GM21515 (cell line): ENCODE results near the gene NACC2.
"Not testable (repeated sequence)": the region's sequence is repeated elsewhere in the genome, so short reads cannot be mapped to it uniquely, and the experiment has no call there.

ENCODE experiments used
- ATAC-seq: cut with Tn5 transposase; IDR thresholded peaks from one replicate; pipeline ENCODE4 v1.9.1; 2021; ENCODE audit not compliant: unreplicated experiment

Gene NACC2

GRCh38 chr9:136048560-136049411 lies 46.3 kb downstream of the NACC2 start:
- no peak for ATAC-seq

GRCh38 chr9:136047775-136048559 lies 47.1 kb downstream of the NACC2 start:
- no peak for ATAC-seq

GRCh38 chr9:136047076-136047774 lies 47.9 kb downstream of the NACC2 start:
- no peak for ATAC-seq

- no peak for ATAC-seq
Observed at GRCh38 chr9:136046554-136046920, 48.6 kb downstream of the NACC2 start.

GRCh38 chr9:136045595-136046553 lies 49.2 kb downstream of the NACC2 start:
- no peak for ATAC-seq

GRCh38 chr9:136044971-136045594 lies 50.0 kb downstream of the NACC2 start:
- ATAC-seq: no peak

- no peak for ATAC-seq
Observed at GRCh38 chr9:136044207-136044970, 50.7 kb downstream of the NACC2 start.

GRCh38 chr9:136043441-136043991 lies 51.6 kb downstream of the NACC2 start:
- ATAC-seq: no peak

GRCh38 chr9:136042541-136042940 lies 52.5 kb downstream of the NACC2 start:
- ATAC-seq: no peak

- ATAC-seq: not testable (repeated sequence)
Observed at GRCh38 chr9:136040848-136041247, 54.2 kb downstream of the NACC2 start.

GRCh38 chr9:136039488-136039887 lies 55.6 kb downstream of the NACC2 start:
- no peak for ATAC-seq

- no peak for ATAC-seq
Observed at GRCh38 chr9:136036848-136037247, 58.2 kb downstream of the NACC2 start.

GRCh38 chr9:136036050-136036449 lies 59.0 kb downstream of the NACC2 start:
- ATAC-seq: no peak

- no peak for ATAC-seq
Observed at GRCh38 chr9:136031741-136032730, 63.1 kb downstream of the NACC2 start.

- ATAC-seq: no peak
Observed at GRCh38 chr9:136031094-136031493, 64.0 kb downstream of the NACC2 start.

- no peak for ATAC-seq
Observed at GRCh38 chr9:136029556-136029955, 65.5 kb downstream of the NACC2 start.

- no peak for ATAC-seq
Observed at GRCh38 chr9:136028760-136029470, 66.2 kb downstream of the NACC2 start.
